H1 (cell line): Measurements from ENCODE around the gene PKP3. TPM values are rescaled to one million over a fixed set of nuclear protein-coding genes. Genes with fewer than 3 reads are reported as not detected.

ENCODE experiments used
- CTCF ChIA-PET: fragments of 300-600 bp; sonication (Branson Sonifier 250); formaldehyde crosslinking; loops from one replicate; lab custom pipeline; 2021; ENCODE audit not compliant: partially characterized antibody; lab: Charles Lee
- POLR2A ChIA-PET: fragments of 300-600 bp; sonication (Branson Sonifier 250); formaldehyde crosslinking; loops from one replicate; lab custom pipeline; 2021; ENCODE audit warnings: inconsistent platforms; ENCODE audit not compliant: partially characterized antibody; lab: Charles Lee
- DNase-seq, 2 experiments: peaks; one replicate each; pipeline versions ENCODE4 v3.0.0 to v3.0.0-alpha.2; 2010 to 2022; ENCODE audit warnings: low spot score in 2 of 2, low read depth in 1 of 2, mixed read lengths in 1 of 2
- FAIRE-seq: peaks from 2 replicates; lab custom pipeline; 2011; peaks lifted over from hg19 to GRCh38; lab: Jason Lieb, UNC
- H2AFZ ChIP-seq: 2 replicates; pipeline ENCODE4 v1.8.1; 2012; ENCODE audit warnings: low read length, inconsistent platforms
- H2AK5ac ChIP-seq: 2 replicates; pipeline ENCODE4 v1.6.1; 2013; ENCODE audit warnings: low read depth, low read length
- H2BK120ac ChIP-seq: replicated peaks from 2 replicates; pipeline ENCODE3; 2013; ENCODE audit warnings: low read depth, low read length, inconsistent platforms
- H2BK12ac ChIP-seq: 2 replicates; pipeline ENCODE4 v1.6.1; 2013; ENCODE audit warnings: low read depth, low read length
- H2BK15ac ChIP-seq: 2 replicates; pipeline ENCODE4 v1.6.1; 2013; ENCODE audit warnings: low read length
- H2BK20ac ChIP-seq: 2 replicates; pipeline ENCODE4 v1.6.1; 2013; ENCODE audit warnings: low read length
- H2BK5ac ChIP-seq: 2 replicates; pipeline ENCODE4 v1.6.1; 2013; ENCODE audit warnings: low read depth, low read length
- H3K14ac ChIP-seq: 2 replicates; pipeline ENCODE4 v1.6.1; 2013; ENCODE audit warnings: inconsistent platforms; ENCODE audit not compliant: insufficient read length
- H3K18ac ChIP-seq: 2 replicates; pipeline ENCODE4 v1.6.1; 2013; ENCODE audit warnings: low read length; ENCODE audit errors: extremely low read depth
- H3K23ac ChIP-seq: 2 replicates; pipeline ENCODE4 v1.6.1; 2013; ENCODE audit warnings: inconsistent platforms; ENCODE audit not compliant: insufficient read length
- H3K23me2 ChIP-seq: 2 replicates; pipeline ENCODE4 v1.6.1; 2013; ENCODE audit warnings: low read depth, low read length
- H3K27ac ChIP-seq: 2 replicates; pipeline ENCODE4 v1.6.1; 2011; ENCODE audit warnings: low read depth, low read length, inconsistent platforms
- H3K27me3 ChIP-seq, 4 experiments: replicated peaks in 1 of 4; 1 replicate in 1 of 4; 2 replicates in 3 of 4; pipeline versions ENCODE4 v1.6.1 to v1.8.1; 2011 to 2013; ENCODE audit warnings: low read length in 3 of 4, mild to moderate bottlenecking in 3 of 4, inconsistent platforms in 2 of 4, mixed read lengths in 2 of 4, moderate library complexity in 1 of 4; ENCODE audit not compliant: control insufficient read depth in 3 of 4, insufficient read depth in 3 of 4; ENCODE audit errors: extremely low read depth in 1 of 4
- H3K36me3 ChIP-seq, 4 experiments: 2 replicates each; pipeline versions ENCODE4 v1.6.1 to v1.8.1; 2011 to 2013; ENCODE audit warnings: mild to moderate bottlenecking in 4 of 4, low read length in 3 of 4, moderate library complexity in 2 of 4, control low read depth in 1 of 4, inconsistent platforms in 1 of 4; ENCODE audit not compliant: insufficient read depth in 4 of 4, control insufficient read depth in 2 of 4
- H3K4ac ChIP-seq: replicated peaks from 2 replicates; pipeline ENCODE3; 2013; ENCODE audit warnings: low read length, low read depth, mixed read lengths, inconsistent platforms; ENCODE audit not compliant: insufficient read length
- H3K4me1 ChIP-seq, 4 experiments: replicated peaks in 1 of 4; 1 replicate in 1 of 4; 2 replicates in 3 of 4; pipeline versions ENCODE4 v1.6.1 to v1.8.1; 2011 to 2013; ENCODE audit warnings: low read length in 3 of 4, inconsistent platforms in 2 of 4, mixed read lengths in 1 of 4; ENCODE audit not compliant: insufficient read depth in 4 of 4, control insufficient read depth in 3 of 4
- H3K4me2 ChIP-seq, 2 experiments: 2 replicates each; pipeline versions ENCODE4 v1.6.1 to v1.8.1; 2011 to 2013; ENCODE audit warnings: low read depth in 2 of 2, low read length in 2 of 2, control low read depth in 1 of 2, inconsistent platforms in 1 of 2, mild to moderate bottlenecking in 1 of 2; ENCODE audit not compliant: insufficient read depth in 1 of 2
- H3K4me3 ChIP-seq, 4 experiments: fragments of 200-600, 300-600 bp in 1 of 4; sonication (generic), shearing (Covaris generic), sonication (Bioruptor Twin) in 1 of 4; 2 replicates each; pipeline versions ENCODE4 v1.5.1 to v1.8.1; 2011 to 2016; ENCODE audit warnings: low read length in 4 of 4, low read depth in 3 of 4, control low read depth in 2 of 4, inconsistent platforms in 2 of 4, mild to moderate bottlenecking in 2 of 4, mixed read lengths in 1 of 4, moderate library complexity in 1 of 4; ENCODE audit not compliant: insufficient read depth in 2 of 4; ENCODE audit errors: extremely low read depth in 1 of 4
- H3K56ac ChIP-seq: replicated peaks from 2 replicates; pipeline ENCODE3; 2013; ENCODE audit warnings: low read depth, mild to moderate bottlenecking, mixed read lengths, low read length, inconsistent platforms; ENCODE audit not compliant: insufficient read length
- H3K79me1 ChIP-seq: 2 replicates; pipeline ENCODE4 v1.6.1; 2013; ENCODE audit warnings: low read depth, low read length, control low read depth
- H3K79me2 ChIP-seq, 2 experiments: 2 replicates each; pipeline versions ENCODE4 v1.6.1 to v1.8.1; 2012 to 2013; ENCODE audit warnings: low read length in 2 of 2, mild to moderate bottlenecking in 2 of 2, inconsistent platforms in 1 of 2; ENCODE audit not compliant: insufficient read depth in 2 of 2, control insufficient read depth in 1 of 2
- H3K9ac ChIP-seq, 4 experiments: replicated peaks in 1 of 4; 1 replicate in 1 of 4; 2 replicates in 3 of 4; pipeline versions ENCODE4 v1.6.1 to v1.8.1; 2011 to 2013; ENCODE audit warnings: low read depth in 3 of 4, low read length in 3 of 4, control low read depth in 2 of 4, mild to moderate bottlenecking in 2 of 4, moderate library complexity in 2 of 4, inconsistent platforms in 1 of 4; ENCODE audit errors: extremely low read depth in 1 of 4
- H3K9me3 ChIP-seq, 2 experiments: 2 replicates each; pipeline versions ENCODE4 v1.6.1 to v1.8.1; 2012 to 2013; ENCODE audit warnings: mild to moderate bottlenecking in 2 of 2, moderate library complexity in 2 of 2, control low read depth in 1 of 2, inconsistent platforms in 1 of 2, low read depth in 1 of 2, low read length in 1 of 2, mixed read lengths in 1 of 2; ENCODE audit not compliant: insufficient read depth in 2 of 2
- H4K20me1 ChIP-seq, 2 experiments: replicated peaks in 1 of 2; 2 replicates each; pipeline versions ENCODE3 to v1.8.1; 2011 to 2013; ENCODE audit warnings: inconsistent platforms in 2 of 2, low read length in 2 of 2, mild to moderate bottlenecking in 1 of 2; ENCODE audit not compliant: insufficient read depth in 2 of 2, control insufficient read depth in 1 of 2
- H4K5ac ChIP-seq: 2 replicates; pipeline ENCODE4 v1.6.1; 2013; ENCODE audit warnings: low read length, low read depth, mixed read lengths, inconsistent platforms; ENCODE audit not compliant: insufficient read length
- H4K8ac ChIP-seq: 2 replicates; pipeline ENCODE4 v1.8.0; 2013; ENCODE audit warnings: mild to moderate bottlenecking, moderate library complexity, low read length, inconsistent platforms; ENCODE audit not compliant: insufficient read depth; ENCODE audit errors: extremely low read depth
- H4K91ac ChIP-seq: replicated peaks from 2 replicates; pipeline ENCODE3; 2013; ENCODE audit warnings: low read length, mixed read lengths, inconsistent platforms; ENCODE audit not compliant: insufficient read length
- BACH1 ChIP-seq: IDR thresholded peaks from 2 replicates; pipeline ENCODE4 v1.6.1; 2012; ENCODE audit warnings: low read length, improper control_type of control experiment
- CBX8 ChIP-seq: fragments of 300-800, 300-1000 bp; sonication (generic); IDR thresholded peaks from 2 replicates; pipeline ENCODE4 v1.7.1; 2016; ENCODE audit warnings: low read depth, low read length, borderline replicate concordance
- CREB1 ChIP-seq: IDR thresholded peaks from 2 replicates; pipeline ENCODE4 v1.6.1; 2012; ENCODE audit warnings: inconsistent platforms
- CTBP2 ChIP-seq: IDR thresholded peaks from 2 replicates; pipeline ENCODE4 v1.7.0; 2011; ENCODE audit warnings: borderline replicate concordance, mild to moderate bottlenecking, moderate library complexity, mixed read lengths, low read length; ENCODE audit not compliant: insufficient read depth, insufficient read length
- RAD21 ChIP-seq, 2 experiments: IDR thresholded peaks in 1 of 2; conservative IDR thresholded peaks in 1 of 2; 2 replicates each; pipeline ENCODE4 v1.6.1; 2011; ENCODE audit warnings: low read depth in 2 of 2, low read length in 2 of 2, improper control_type of control experiment in 1 of 2, inconsistent platforms in 1 of 2, mild to moderate bottlenecking in 1 of 2, moderate library complexity in 1 of 2
- RFX5 ChIP-seq: IDR thresholded peaks from 2 replicates; pipeline ENCODE4 v1.6.1; 2011; ENCODE audit warnings: low read depth, low read length, improper control_type of control experiment, borderline replicate concordance
- SIX5 ChIP-seq: IDR thresholded peaks from 2 replicates; pipeline ENCODE4 v1.6.1; 2011; ENCODE audit warnings: mild to moderate bottlenecking, low read depth, low read length
- TAF1 ChIP-seq: IDR thresholded peaks from 2 replicates; pipeline ENCODE4 v1.6.1; 2011; ENCODE audit warnings: mild to moderate bottlenecking, low read depth, low read length
- YY1 ChIP-seq: IDR thresholded peaks from 2 replicates; pipeline ENCODE4 v1.6.1; 2011; ENCODE audit warnings: low read depth, mild to moderate bottlenecking, low read length
- ZNF274 ChIP-seq: IDR thresholded peaks from 2 replicates; pipeline ENCODE4 v1.7.0; 2012; ENCODE audit warnings: low read length, borderline replicate concordance; ENCODE audit errors: extremely low read depth
- WGBS, 2 experiments: shearing (Covaris generic) in 1 of 2; methylation state at CpG; one replicate each; pipeline versions ENCODE4 v1.1.6 to v1.1.7; 2013 to 2015; ENCODE audit warnings: low lambda C conversion rate in 2 of 2, mixed read lengths in 2 of 2, inconsistent platforms in 1 of 2, low coverage in 1 of 2, missing lambda C conversion rate in 1 of 2; ENCODE audit not compliant: insufficient replicate concordance in 2 of 2, insufficient coverage in 1 of 2, insufficient read length in 1 of 2; ENCODE audit errors: extremely low coverage in 1 of 2, missing lambda C conversion rate in 1 of 2; 5-methylcytosine and 5-hydroxymethylcytosine counted together
- polyA plus RNA-seq, 7 experiments: library from polyadenylated mRNA; depleted of rRNA in 3 of 7; stranded (reverse) in 5 of 7; unstranded in 2 of 7; fragments of >200 nt in 5 of 7; fragments of 200-250 nt in 2 of 7; gene quantifications; 1 replicate in 5 of 7; 2 replicates in 1 of 7; 4 replicates in 1 of 7; pipeline versions ENCODE4 v1.2.1 to v1.2.3, GENCODE V29; 2011 to 2013; ENCODE audit warnings: missing spikeins in 2 of 7, mixed read lengths in 2 of 7
- total RNA-seq: library from RNA; stranded (reverse); fragmentation: NEBNext Ultra II Directional; extraction: Animal tissue kit (Norgen Biotek cat#: 25700); gene quantifications from 2 replicates; pipeline ENCODE4 v1.2.1, GENCODE V29; 2021

The PKP3 gene
- total and polyA plus RNA-seq, 2 of the 8 experiments (the other 6 are each of a cell fraction or from before 2014, with no cell fraction given), result 16.7 to 28.7 TPM

DNA sequence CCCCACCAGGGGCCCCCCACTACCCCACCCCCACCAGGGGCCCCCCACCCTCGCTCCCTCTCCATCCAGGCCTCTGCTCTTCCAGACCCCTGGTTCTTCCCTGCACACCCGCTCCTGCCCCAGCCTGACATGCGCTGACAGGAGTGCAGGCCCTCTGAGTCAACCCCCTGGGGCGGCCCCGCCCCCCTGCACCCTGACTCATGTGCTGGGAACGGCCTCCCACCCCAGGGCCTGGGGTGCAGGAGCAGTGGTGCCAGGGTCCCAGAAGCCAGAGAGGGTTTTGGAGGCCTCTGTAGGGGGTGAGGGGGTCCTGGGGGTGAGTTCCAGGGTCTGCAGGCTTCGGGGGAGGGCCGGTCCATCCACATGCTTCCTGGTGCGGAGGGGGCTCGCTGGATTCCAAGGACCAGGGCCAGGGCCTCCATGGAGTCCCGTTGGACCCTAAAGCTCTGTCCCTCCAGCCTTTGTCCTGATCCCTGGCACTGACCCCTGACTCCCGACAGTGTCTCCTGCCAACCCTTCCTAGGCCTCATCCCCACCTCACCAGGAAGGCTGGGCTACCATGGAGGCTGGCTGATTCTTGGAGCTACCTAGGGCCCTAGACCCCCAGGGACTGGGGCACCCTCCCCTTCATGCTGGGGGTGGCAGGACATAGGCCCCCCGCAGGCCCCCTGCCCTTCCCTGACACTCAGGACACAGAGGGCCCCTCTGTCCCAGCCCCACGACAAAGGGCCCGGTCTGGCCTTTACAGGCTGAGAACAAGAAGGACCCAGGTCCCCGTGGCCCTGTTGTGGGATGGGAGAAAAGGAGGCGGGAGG, 583 bp upstream of the PKP3 start:
- Histone ChIP-seq H4K5ac (no peak overlapping the region), H3K36me3 (peaks cover 0 to 15% (median 0%) of the 10 kb centered on the region in 4 experiments; a peak in 2 of 8 replicates), H3K27me3 (no peaks in the 10 kb centered on the region), H2BK20ac (no peak overlapping the region), H3K56ac (no peak overlapping the region), H3K9me3 (no peaks in the 10 kb centered on the region), H3K14ac (no peak overlapping the region), H2AFZ (no peak overlapping the region), H2AK5ac (no peak overlapping the region), H3K9ac (no peak overlapping the region), H3K79me1 (peaks cover 2% of the 10 kb centered on the region; the same call in 1 of the 2 replicates), H3K18ac (peak overlapping the region; percentile 9; the same call in 1 of the 2 replicates), H3K27ac (no peak overlapping the region), H3K79me2 (no peaks in the 10 kb centered on the region), H4K20me1 (peaks cover 2 to 10% of the 10 kb centered on the region in 2 experiments), H2BK15ac (0 out of 2 replicates have a peak overlapping the region, but pooled peaks have one; percentile 40), H2BK120ac (no peak overlapping the region), H4K8ac (peak overlapping the region; percentile 17), H3K23ac (no peak overlapping the region), H3K4ac (no peak overlapping the region), H3K4me1 (peaks cover 6 to 15% (median 6%) of the 10 kb centered on the region in 4 experiments; a peak in 6 of 7 replicates), H2BK12ac (peak overlapping the region; percentile 81; the same call in 1 of the 2 replicates), H4K91ac (peak overlapping the region; percentile 61), H3K4me3 (peak overlapping the region in 3 of 4 experiments; percentile 18 to 59 (median 32); a peak in 5 of 8 replicates), H3K4me2 (peak overlapping the region; percentile 58 to 63), H2BK5ac (peak overlapping the region; percentile 81; the same call in 1 of the 2 replicates), H3K23me2 (peaks cover 10% of the 10 kb centered on the region; the same call in 1 of the 2 replicates)
- CTCF ChIA-PET, result interaction anchor here (0.6 to 1.6 kb wide), 5 partner anchors 29 to 177 kb away, joined by 3 to 4 read pairs (median 3); no protein-coding TSS in a partner anchor
- POLR2A ChIA-PET, result interaction anchor here (0.7 to 4.2 kb wide), 7 partner anchors 10 to 233 kb away, joined by 3 to 20 read pairs (median 3); partner anchors contain the start of gene SCT
- WGBS, 2 experiments, result 75% methylated on average over 4 of the region's 17 CpGs; no CpG with 5 or more reads in 1 of the 2 experiments
- FAIRE-seq (no peak), DNase-seq (no peak)
- TF ChIP-seq ZNF274, result no peak
- TF ChIP-seq TAF1, result no peak
- TF ChIP-seq RAD21 (IDR thresholded peaks at IDR 0.05 in 1 of 2, conservative IDR thresholded peaks at IDR 0.05 in 1 of 2; ENCODE audit: low read depth in 2 of 2, low read length in 2 of 2), result no peak
- no peak for TF ChIP-seq RFX5
- TF ChIP-seq SIX5, result no peak
- TF ChIP-seq CTBP2, result no peak
- no peak for TF ChIP-seq CREB1
- no peak for TF ChIP-seq BACH1
- no peak for TF ChIP-seq YY1
- no peak for TF ChIP-seq CBX8
